ENCODE results near the gene ABR.
"Not testable (repeated sequence)": the region's sequence is repeated elsewhere in the genome, so short reads cannot be mapped to it uniquely, and the experiment has no call there.

ABR gene

DNA sequence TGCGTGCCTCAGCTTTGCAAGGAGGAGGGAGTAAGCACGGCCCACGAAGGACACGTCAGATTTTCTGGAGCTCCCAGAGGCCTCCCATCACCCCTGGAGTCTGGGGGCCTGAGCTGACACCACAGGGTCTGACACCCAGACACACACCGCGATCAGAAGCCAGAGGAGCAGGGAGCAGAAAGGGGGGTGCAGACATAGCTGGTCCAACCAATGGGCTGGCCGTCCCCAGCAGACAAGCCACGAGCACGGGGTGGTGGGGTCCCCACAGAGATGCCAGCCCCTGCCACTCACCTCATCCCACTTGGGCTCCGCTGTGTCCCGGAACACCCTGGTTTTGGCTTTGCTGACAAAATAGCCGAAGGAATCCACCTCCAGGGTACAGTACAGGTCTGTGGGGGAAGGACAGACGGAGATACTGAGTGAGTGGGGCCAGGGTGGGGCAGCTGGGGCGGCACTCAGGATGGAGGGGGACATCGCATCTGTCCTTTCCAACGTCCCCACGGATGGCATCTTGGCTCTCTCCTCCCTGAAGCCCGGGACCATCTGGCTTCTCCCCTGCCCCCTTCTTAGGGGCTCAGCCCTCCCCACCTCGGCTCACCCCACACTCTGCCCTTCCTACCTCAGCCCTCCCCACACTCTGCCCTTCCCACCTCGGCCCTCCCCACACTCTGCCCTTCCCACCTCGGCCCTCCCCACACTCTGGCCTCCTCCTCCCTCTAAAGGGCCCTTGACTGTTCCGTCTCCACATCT lies 129.4 kb downstream of the ABR start:
- DNase-seq (ENCODE audit: low read depth in 2 of 2, low spot score in 1 of 2) = no peak

DNA sequence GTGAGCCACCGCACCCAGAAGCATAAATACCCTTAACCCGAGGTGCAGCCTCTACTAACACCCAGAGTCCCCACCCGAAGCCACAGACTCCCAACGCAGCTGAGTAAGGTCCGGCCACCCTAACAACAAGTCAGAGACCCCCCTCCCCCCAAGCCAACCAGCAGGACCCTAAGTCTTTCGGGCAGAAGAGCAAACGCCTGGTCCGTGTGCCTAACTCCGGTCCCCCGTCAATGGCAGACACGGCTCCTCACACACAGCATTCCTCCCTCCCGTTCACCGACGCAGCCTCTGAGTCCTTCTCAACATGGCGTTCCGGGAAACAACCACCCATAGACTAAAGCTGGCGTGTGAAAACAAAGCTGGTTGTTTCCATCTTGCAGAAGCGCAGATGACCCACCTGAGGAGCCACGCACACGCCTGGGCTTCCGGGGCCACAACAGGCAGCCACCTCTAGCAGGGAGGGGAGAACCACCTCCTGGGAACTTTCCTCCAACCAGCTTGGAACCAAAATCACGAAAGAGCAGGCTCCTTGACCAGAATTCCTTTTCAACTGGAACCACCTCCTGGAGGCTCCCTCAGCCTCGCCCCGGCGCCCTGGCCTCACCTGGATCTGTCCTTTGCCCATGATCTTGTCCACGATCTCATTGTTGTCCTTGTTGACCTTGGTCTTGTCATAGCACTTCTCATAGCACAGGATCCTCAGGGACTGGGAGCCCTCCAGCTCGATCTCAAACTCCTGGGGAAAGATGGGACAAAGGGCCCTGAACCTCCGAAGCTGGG lies 130.1 kb downstream of the ABR start:
- DNase-seq (ENCODE audit: low read depth in 2 of 2, low spot score in 1 of 2) = no peak

DNA sequence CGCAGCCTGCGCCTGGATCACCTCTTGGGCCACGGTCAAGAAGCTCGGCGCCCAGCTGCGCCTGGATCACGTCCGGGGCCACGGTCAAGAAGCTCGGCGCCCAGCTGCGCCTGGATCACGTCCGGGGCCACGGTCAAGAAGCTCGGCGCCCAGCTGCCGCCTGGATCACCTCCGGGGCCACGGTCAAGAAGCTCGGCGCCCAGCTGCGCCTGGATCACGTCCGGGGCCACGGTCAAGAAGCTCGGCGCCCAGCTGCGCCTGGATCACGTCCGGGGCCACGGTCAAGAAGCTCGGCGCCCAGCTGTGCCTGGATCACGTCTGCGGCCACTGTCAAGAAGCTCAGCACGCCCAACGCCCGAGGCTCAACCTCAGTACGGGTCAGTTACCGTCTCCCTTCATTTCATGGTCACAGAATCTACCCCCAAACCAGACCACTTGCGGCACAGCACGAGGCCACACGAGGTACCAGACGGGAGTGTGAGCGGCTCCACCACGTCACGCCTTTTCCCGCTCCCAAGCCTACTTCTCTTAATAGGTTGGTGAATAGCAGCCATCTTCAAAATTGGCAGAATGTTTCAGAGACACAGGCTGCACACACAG lies 131.2 kb downstream of the ABR start:
- not testable (repeated sequence) for DNase-seq (ENCODE audit: low read depth in 2 of 2, low spot score in 1 of 2)

DNA sequence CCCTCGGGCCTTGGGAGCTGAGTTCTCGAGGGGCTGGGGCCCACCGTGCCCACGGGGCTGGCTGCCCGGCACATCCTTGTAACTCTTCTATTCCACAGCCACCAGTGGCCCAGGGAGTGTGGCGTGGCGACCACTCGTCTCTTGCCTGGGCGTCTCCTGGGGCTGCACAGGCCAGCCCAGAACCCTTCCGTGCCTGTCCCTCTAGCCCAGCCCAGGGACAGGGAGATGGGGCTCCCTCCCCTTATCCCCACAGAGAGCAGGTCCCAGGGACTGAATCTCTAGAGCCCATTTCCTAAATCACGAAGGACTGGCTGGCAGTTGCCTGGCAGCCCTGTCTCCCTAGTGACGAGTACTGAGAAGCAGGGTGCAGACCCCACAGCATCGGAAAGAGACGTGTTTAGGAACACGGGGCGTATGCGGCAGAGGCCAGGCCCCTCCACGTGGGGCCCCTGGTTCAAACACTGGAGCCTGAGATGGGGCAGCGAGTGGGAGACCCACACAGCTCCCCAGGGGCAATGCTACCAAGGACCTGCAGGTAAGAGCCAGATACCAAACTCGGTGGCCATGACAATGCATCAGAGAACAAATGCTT lies 131.8 kb downstream of the ABR start:
- DNase-seq (ENCODE audit: low read depth in 2 of 2, low spot score in 1 of 2) = no peak

DNA sequence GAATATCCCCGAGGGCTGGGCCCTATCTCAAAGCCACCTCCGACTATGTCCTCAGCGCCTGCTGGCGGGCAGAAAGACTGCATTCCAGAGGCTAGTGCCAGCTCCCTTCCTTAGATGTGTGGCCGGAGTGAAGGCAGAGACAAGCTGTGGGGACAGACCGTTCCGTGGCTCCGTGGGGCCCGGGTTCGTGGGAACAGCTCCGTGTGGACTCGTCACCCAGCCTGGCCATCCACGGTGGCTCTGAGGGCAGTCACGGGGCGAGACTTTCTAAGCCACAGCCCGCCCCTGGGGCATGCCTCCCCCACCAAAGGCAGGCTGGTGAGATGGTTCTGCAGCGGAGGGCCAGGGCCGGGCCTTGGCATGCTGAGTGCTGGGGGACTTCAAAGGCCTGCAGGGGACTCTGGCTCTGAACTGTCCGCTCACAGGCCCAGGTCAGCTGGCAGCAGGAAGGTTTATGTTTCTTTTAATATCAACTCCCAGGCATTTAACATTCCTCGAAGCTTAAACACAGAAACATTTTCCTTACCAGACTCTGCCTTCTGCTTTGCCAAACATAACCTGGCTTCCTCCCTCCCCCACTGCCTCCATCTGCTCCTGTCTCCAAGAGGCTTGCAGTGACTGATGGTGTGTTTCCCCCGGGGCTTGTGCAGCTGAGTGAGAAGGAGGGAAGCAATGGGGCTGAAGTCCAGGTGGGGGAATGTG lies 132.5 kb downstream of the ABR start:
- DNase-seq (ENCODE audit: low read depth in 2 of 2, low spot score in 1 of 2) = no peak

DNA sequence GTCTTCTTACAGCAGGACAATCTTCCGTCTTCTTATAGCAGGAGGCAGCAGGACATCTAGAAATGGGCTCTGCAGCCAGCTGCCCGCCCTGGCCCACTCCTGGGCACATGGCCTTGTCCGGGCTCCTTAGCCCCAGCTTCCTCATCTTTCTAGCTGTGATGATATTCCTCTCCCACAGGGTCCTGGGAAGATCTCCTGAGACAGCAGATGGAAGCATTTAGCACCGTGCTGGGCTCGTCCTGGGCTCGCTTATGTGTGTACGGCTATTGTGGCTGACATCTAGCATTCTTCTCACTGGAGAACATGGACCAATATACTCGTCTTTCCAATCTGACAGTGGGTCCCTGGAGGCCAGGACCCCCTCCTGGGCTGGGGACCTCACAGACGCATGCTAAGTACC lies 134.3 kb downstream of the ABR start:
- DNase-seq (ENCODE audit: low read depth in 2 of 2, low spot score in 1 of 2) = no peak

DNA sequence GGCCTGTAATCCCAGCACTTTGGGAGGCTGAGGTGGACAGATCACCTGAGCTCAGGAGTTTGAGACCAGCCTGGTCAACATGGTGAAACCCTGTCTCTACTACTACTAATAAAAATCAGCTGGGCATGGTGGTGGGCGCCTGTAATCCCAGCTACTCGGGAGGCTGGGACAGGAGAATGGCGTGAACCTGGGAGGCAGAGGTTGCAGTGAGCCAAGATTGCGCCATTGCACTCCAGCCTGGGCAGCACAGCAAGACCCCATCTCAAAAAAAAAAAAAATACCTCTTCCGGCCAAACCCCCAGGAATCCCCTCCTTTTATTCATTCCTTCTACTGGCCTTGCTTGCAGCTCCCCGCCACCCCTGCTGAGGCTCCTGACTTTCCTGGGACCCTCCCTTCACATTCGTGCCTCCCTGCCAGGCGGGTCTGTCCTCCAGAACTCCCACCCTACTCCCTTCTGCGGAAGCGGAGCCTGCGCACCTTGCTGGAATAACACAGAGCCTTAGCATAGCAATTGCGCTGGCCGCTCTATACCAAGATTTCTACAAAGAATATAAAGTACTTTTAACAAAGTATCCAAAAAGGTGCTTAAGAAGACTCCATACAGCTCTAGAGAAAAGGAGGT lies 135.3 kb downstream of the ABR start:
- DNase-seq (ENCODE audit: low read depth in 2 of 2, low spot score in 1 of 2) = not testable (repeated sequence)

DNA sequence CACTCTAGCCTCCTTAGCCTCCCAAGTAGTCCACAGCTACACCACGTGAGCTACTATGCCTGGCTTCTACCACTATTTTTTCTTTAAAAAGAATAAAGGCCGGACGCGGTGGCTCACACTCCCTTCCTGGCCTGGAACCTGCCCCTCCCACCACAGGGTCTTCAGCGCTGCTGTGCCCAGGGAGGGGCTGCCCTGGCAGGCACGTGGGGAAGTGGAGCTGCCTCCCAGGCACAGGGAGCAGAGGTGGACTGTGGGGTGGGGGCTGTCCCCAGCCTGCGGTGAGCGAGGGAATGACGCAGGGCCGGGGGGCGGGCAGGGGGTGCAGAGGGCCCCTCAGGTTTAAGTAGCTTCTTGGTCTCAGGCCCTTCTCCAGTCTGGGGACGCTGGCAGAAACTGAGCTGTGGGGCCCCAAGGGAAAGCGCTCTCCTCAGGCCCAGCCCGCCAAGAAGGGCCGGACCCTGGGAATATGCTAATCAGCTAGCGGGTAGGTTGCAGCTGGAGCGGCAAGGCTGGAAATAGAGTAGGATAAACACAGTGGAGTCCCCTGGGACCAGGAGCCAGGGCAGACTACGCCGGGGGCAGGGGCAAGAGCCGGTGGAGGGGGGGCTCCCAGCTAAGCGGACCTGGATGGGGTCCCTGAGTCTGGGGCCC lies 136.1 kb downstream of the ABR start:
- no peak for DNase-seq (ENCODE audit: low read depth in 2 of 2, low spot score in 1 of 2)

DNA sequence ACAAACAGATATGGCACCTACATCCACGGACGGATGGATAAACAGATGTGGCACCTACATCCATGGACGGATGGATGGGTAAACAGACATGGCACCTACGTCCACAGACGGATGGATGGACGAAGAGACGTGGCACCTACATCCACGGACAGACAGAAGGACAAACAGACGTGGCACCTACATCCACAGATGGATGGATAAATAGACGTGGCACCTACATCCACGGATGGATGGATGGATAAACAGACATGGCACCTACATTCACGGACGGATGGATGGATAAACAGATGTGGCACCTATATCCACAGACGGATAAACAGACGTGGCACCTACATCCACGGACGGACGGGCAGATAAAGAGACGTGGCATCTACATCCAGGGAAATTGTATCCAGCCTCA lies 137.3 kb downstream of the ABR start:
- no peak for DNase-seq (ENCODE audit: low read depth in 2 of 2, low spot score in 1 of 2)

DNA sequence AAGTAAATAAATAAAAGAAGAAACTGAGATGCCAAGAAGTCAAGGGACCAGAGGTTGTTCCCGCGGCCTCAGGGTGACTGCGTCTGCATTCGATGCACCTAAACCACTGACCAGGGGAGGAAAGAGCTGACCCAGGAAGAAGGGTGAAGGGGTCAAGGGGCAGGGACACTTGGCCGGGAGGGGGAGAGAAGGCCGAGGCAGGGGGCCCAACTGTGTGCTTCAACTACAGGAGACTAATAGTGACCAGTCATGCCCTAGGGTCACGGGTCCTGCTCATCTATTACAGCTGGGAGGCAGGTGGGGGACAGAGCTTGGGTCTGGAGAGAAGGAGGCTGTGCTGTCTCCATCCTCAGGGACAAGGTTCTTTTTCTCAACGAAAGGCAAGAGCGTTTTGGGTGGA lies 138.0 kb downstream of the ABR start:
- no peak for DNase-seq (ENCODE audit: low read depth in 2 of 2, low spot score in 1 of 2)

DNA sequence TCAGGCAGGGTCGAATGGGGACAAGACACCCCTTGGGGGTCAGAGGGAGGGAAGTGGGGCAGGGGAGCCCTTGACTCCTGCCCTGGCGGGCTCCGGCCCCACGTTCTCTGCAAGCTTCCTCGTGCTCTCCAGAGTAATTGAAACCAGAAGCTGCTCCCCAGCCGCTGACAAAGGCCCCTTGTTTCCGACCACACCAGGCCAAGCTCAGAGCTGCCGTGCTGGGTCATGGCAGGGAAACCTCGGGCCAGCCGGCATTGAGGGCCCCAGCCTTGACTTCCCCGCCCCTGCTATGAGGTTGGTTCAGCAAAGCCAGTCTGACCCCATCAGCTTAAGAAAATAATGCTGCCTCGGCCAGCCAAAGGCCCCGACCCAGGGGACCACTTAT lies 139.6 kb downstream of the ABR start:
- DNase-seq (ENCODE audit: low read depth in 2 of 2, low spot score in 1 of 2) = no peak

DNA sequence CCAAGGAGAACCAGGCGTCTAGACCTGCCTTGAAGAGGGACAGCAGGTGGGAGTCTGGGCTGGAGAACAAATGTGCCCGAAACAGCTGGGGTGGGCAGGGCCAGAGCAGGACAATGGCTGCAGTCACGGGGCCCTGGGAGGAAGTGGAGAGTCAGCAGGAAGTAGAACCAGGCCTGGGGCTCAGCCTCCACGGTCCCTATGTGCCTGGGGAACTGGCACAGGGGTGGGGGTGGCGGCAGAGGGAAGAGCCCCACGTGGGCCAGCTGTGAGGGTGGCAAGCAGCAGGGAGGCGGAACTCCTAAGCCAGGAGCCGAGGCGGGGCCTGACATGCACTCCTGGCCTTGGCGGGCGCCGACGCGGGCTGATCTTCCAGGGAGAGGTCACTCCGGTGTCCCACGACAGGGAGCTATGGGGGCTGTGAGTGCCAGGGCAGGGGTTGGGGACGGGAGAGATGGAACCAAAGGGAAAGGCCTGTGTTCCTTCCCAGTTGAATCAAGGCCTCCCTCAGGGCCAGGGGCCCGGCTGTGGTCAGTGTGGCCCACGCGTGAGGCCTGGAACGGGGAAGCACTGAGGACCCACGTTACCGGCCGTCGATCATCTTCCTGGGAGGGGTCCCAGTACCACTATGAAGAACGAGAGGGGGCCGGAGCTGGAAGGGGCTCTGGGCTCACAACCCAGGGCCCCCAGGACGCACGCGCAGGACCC lies 140.1 kb downstream of the ABR start:
- DNase-seq (ENCODE audit: low read depth in 2 of 2, low spot score in 1 of 2) = no peak

DNA sequence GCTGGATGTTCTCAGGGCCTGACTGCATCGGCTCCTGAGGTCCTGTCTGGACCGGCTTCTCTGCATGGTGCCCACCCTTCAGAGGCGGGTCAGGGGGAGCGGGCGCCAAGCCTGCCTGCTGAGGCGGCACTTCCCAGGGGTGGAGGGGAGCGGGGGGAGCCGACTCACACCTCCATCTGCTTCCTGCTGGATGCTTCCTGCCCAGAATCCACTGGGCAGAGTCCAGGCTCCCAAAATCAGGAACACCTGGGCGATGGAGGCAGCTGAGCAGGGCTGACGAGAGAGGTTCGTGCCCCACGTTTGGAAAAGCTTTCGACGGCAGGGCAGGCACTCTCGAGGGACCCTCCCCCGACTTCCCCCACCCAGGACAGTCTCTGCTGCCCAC lies 140.7 kb downstream of the ABR start:
- no peak for DNase-seq (ENCODE audit: low read depth in 2 of 2, low spot score in 1 of 2)

DNA sequence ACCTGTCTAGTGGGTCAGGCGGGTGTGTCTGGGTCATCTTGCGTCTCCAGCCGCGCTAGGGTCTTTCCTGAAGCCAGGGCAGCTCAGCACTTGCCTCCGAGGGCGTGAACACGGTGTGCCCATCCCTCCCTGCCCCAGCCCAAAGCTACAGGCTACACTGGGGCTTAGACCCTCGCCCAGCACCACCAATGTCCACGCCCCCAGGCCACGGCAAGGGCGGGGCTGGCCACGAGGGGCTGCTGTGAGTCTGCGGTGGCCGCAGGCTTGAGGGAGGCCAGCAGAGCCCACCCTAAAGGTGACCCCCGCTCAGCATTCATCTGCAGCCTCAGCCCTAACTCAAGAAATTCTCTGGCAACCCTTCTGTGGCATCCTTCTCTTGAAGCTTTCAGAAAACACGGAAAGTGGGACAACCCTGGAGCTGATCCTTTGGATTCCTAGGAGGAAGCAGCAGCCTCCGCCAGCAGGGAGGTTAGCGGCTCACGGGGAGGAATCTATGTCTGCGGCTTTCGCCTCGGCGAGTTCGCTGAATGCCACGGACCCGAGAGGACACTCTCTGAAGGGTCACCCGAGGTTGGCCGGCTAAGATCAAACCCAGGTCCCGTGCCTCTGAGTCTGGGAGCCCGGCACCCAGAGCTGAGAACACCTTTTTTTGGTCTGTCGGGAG lies 141.2 kb downstream of the ABR start:
- no peak for DNase-seq (ENCODE audit: low read depth in 2 of 2, low spot score in 1 of 2)

DNA sequence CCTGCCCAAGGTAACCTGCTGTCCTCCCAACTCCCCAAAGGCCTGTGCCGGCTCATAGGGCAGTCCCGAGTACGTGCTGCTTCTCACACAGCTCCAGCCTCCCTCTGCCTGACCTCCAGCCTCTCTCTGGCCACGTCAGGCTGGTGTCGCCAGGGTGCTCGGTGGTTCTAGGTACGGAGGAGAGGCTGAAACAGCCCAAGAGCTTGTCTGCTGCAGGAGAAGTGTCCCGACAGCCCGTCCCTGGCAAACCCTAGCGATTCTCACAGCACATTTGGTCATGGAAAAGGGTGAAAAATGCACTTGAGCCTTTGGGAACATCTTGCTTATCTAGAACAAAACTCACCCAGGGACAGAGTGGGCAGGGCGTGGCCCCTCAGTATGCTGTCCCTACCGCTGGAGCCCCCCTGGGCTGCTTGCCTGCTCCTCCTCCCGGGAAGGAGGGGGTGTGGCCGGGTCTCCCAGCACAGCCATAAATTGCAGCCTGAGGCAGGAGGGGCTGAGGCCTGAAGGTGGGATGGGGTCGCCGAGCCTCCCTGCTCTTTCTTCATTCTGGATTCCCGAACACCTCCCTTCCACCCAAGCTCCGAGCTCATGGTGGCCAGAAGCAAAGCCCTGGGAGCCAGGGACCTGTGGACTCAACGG lies 142.4 kb downstream of the ABR start:
- no peak for DNase-seq (ENCODE audit: low read depth in 2 of 2, low spot score in 1 of 2)

DNA sequence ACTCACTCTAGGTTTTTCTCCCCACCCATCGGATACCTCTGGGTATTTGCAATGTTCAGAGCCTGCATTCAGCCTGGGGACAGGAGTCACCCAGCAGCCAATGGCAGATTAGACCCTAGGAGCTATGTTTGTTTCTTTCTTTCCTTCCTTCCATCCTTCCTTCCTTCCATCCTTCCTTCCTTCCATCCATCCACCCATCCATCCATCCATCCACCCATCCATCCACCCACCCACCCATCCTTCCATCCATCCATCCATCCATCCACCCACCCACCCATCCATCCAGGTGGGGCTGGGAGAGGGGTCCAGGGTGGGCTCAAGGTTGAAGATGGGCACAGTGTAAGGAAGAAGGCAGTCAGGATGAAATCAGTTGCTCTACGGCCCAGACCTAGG lies 142.9 kb downstream of the ABR start:
- DNase-seq (ENCODE audit: low read depth in 2 of 2, low spot score in 1 of 2) = no peak

DNA sequence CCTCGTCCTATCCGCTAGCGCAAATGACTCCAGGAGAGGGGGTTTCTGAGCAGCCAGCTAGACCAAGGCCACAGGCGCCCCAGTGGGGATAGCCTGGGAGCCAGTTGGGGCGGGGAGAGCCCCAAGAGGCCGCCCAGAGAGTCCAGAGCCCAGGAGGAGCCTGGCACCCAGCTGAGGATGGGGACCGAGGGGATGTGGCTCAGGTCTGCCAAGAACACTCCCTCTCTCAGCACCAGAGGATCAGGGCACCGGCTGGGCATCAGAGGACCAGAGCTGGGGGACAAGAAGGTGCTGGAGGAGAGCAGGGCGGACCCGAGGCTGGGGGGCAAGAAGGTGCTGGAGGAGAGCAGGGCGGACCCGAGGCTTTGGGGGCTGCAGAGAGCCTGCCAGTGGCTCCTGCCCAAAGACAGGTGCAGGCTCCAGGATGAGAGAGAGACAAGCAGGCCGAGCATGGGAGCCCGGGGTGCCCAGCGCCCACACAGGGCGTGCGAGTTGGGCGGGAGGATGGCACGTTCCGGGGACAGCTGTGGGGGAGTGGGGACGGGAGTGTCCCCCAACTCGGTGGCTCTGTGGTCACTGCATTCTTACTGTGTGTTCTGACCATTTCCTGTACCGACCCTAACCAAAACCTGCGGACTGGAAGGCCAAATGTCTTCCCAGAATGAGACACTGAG lies 143.5 kb downstream of the ABR start:
- no peak for DNase-seq (ENCODE audit: low read depth in 2 of 2, low spot score in 1 of 2)

DNA sequence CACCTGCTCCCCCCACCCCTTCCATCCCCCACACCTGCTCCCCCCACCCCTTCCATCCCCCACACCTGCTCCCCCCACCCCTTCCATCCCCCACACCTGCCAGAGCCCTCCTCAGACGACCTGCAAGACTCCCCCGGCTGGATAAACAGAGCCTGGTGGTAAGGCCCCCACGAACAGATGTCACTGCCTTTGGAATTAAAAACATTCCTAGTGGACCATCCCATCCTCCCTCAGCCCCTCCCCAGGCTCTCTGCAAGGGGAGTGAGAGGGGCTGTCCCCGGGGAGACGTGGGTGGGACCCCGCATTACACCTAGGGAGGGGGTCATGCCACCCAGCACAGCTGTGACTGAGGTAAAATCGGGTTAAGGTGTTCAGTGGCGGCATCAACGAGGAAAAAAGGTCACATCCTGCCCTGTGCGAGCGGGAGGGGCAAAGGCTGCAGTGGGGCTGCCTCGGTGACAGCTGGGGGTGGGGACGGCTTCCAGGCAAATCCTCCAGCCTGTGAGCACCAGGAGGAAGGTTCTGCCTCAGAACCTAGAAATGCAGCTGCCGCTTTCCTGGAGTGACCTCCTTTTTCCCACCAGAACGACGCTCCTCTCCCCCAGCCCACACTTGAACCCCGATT lies 144.1 kb downstream of the ABR start:
- no peak for DNase-seq (ENCODE audit: low read depth in 2 of 2, low spot score in 1 of 2)

Data from stimulated activated CD8-positive, alpha-beta memory T cell treated with anti-CD3 and anti-CD28 coated beads, Interleukin-4, amount 100 ng/mL, for 4 hours (primary cell).